Measurements from ENCODE around the gene MID1. TPM values are rescaled to one million over a fixed set of nuclear protein-coding genes. Genes with fewer than 3 reads are reported as not detected.

Gene MID1
- total RNA-seq, 1 donor from 2014 or later: 48.1 TPM

DNA sequence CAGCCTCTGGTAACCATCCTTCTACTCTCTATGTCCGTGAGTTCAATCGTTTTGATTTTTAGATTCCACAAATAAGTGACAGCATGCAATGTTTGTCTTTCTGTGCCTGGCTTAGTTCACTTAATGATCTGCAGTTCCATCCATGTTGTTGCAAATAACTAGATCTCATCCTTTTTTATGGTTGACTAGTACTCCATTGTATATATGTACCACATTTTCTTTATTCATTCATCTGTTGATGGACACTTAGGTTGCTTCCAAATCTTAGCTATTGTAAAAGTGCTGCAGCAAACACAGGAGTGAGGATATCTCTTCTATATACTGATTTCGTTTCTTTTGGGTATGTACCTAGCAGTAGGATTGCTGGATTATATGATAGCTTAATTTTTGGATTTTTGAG, 140.9 kb downstream of the MID1 start:
- peaks cover 5% of the 10 kb centered on the region for H3K9me3 Mint-ChIP-seq
- peaks cover 32% of the 10 kb centered on the region for H3K36me3 Mint-ChIP-seq (ENCODE audit: low read depth)
- TF ChIP-seq, protein P1, sequence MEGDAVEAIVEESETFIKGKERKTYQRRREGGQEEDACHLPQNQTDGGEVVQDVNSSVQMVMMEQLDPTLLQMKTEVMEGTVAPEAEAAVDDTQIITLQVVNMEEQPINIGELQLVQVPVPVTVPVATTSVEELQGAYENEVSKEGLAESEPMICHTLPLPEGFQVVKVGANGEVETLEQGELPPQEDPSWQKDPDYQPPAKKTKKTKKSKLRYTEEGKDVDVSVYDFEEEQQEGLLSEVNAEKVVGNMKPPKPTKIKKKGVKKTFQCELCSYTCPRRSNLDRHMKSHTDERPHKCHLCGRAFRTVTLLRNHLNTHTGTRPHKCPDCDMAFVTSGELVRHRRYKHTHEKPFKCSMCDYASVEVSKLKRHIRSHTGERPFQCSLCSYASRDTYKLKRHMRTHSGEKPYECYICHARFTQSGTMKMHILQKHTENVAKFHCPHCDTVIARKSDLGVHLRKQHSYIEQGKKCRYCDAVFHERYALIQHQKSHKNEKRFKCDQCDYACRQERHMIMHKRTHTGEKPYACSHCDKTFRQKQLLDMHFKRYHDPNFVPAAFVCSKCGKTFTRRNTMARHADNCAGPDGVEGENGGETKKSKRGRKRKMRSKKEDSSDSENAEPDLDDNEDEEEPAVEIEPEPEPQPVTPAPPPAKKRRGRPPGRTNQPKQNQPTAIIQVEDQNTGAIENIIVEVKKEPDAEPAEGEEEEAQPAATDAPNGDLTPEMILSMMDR (conservative IDR thresholded peaks at IDR 0.05): no peak
- H3K27ac Mint-ChIP-seq (ENCODE audit: unreplicated experiment): no peak overlapping the region
- H3K4me1 Mint-ChIP-seq: peaks cover 30% of the 10 kb centered on the region
- no peaks in the 10 kb centered on the region for H3K27me3 Mint-ChIP-seq (ENCODE audit: low read depth)
- no peak overlapping the region for H3K4me3 Mint-ChIP-seq
- DNase-seq (ENCODE audit: low read depth, low spot score): no peak

DNA sequence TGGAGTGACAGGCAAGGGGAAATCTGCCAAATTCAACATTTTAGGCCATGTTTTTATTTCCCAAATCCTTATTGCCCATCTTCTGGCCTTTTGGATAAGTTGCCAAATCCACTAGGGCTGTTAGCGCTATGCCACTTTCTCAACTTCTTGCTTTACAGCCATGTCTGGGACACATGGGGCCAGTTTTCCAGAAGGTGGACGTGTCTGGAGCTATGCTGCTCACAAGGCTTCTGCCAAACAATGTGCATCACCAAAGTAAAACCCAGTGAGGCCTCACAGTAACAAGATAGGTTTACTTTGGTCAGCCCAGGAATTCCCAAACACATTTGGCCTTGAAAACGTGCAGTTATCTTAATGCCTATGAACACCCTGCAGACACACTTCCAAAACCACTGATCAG, 142.9 kb downstream of the MID1 start:
- no peaks in the 10 kb centered on the region for H3K27me3 Mint-ChIP-seq (ENCODE audit: low read depth)
- TF ChIP-seq, protein P1 (conservative IDR thresholded peaks at IDR 0.05): no peak
- peaks cover 5% of the 10 kb centered on the region for H3K9me3 Mint-ChIP-seq
- no peak overlapping the region for H3K4me3 Mint-ChIP-seq
- no peak for DNase-seq (ENCODE audit: low read depth, low spot score)
- H3K27ac Mint-ChIP-seq (ENCODE audit: unreplicated experiment): no peak overlapping the region
- H3K36me3 Mint-ChIP-seq (ENCODE audit: low read depth): peaks cover 34% of the 10 kb centered on the region
- peaks cover 34% of the 10 kb centered on the region for H3K4me1 Mint-ChIP-seq

DNA sequence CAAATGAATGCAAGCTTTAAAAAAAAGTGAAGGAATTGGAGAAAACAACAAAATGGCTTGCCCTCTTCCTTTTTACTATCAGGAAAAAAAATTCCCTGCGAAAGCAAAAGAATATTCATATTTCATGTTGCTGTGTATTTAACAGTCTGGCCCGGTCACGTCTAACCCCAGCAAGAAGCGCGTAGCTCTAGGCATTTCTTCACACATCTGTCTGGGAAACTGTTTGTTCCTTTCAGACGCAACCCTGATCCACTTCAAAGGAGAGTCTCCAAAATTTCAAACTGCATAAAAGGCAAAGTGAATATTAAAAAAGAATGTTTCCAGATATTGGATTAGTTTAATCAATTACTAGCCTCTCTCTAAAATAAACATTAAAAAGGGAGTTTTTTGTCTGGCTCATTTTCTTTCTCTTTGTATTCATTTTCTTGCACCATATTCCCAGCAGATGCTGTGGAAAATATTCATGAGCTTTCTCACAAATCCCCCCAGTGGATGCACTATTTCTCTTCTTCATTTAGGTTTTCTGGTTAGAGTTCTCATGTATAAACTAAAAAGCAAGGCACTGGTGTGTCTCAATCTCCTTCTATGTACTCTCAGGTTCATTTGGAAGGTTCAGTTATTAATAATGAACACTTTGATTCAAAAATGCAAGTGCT, 145.3 kb downstream of the MID1 start:
- H3K36me3 Mint-ChIP-seq (ENCODE audit: low read depth): peaks cover 32% of the 10 kb centered on the region
- TF ChIP-seq, protein P1 (conservative IDR thresholded peaks at IDR 0.05): no peak
- no peak overlapping the region for H3K27ac Mint-ChIP-seq (ENCODE audit: unreplicated experiment)
- H3K4me3 Mint-ChIP-seq: no peak overlapping the region
- no peak for DNase-seq (ENCODE audit: low read depth, low spot score)
- H3K27me3 Mint-ChIP-seq (ENCODE audit: low read depth): no peaks in the 10 kb centered on the region
- H3K4me1 Mint-ChIP-seq: peaks cover 28% of the 10 kb centered on the region
- H3K9me3 Mint-ChIP-seq: peaks cover 5% of the 10 kb centered on the region

DNA sequence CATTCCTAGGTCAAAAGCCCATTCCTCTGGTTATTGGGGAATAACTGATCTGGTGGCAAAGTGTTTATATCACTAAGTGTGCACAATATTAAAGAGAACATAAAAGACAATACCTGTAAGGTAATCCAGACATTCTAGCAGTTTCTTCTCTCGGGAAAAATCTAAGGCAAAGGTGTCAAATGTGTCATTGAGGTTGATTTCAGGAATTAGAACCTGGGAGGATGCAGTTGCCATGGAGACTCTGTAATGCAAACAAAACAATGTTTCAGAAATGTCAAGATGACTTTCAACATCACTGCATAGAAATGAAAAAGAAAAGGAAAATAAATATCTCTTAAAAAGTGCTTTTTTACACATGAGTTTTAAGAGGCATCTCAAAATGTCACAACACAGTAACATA, 145.9 kb downstream of the MID1 start:
- Mint-ChIP-seq H3K4me1 (peaks cover 28% of the 10 kb centered on the region), H3K27me3 (ENCODE audit: low read depth) (no peaks in the 10 kb centered on the region), H3K36me3 (ENCODE audit: low read depth) (peaks cover 31% of the 10 kb centered on the region), H3K4me3 (no peak overlapping the region), H3K27ac (ENCODE audit: unreplicated experiment) (no peak overlapping the region), H3K9me3 (peaks cover 2% of the 10 kb centered on the region)
- DNase-seq (ENCODE audit: low read depth, low spot score): no peak
- TF ChIP-seq, protein P1 (conservative IDR thresholded peaks at IDR 0.05): no peak

DNA sequence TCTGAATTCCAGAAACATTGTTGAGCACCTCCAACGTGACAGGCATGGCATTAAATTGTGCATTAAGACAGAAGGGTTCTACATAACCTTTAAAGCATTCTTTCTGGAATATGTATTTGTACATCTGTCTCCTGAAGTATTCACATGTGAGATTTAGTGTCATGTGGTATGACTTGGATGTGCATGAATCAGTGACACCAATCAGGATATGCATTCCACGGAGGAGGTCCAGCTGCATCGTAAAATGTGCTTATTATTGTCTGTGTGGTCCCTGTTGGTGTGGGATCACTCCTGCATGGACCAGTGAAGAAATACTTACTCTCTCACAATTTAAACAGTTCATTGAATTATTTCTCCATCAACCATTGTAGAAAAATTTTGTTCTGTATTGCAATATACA, 149.0 kb downstream of the MID1 start:
- DNase-seq (ENCODE audit: low read depth, low spot score): no peak
- Mint-ChIP-seq H3K4me1 (peaks cover 28% of the 10 kb centered on the region), H3K9me3 (peaks cover 4% of the 10 kb centered on the region), H3K36me3 (ENCODE audit: low read depth) (peaks cover 33% of the 10 kb centered on the region), H3K27me3 (ENCODE audit: low read depth) (no peaks in the 10 kb centered on the region), H3K4me3 (no peak overlapping the region), H3K27ac (ENCODE audit: unreplicated experiment) (no peak overlapping the region)
- TF ChIP-seq, protein P1 (conservative IDR thresholded peaks at IDR 0.05): no peak

Measured in neural crest cell (in vitro differentiated cells).